ENCODE data around the gene IRAK4. TPM values are rescaled to one million over a fixed set of nuclear protein-coding genes. Genes with fewer than 3 reads are reported as not detected.

Gene IRAK4
- total and polyA plus RNA-seq, 2 experiments from 2014 or later: 3.9 to 12.9 TPM

- no peaks in the 10 kb centered on the region for H3K36me3 ChIP-seq (ENCODE audit: insufficient read depth)
- no peak overlapping the region for H3K4me2 ChIP-seq
- ATAC-seq: no peak
- H2AFZ ChIP-seq: no peak overlapping the region
- H3K27ac Mint-ChIP-seq: no peak overlapping the region
- no peaks in the 10 kb centered on the region for H3F3A ChIP-seq (replicated peaks; ENCODE audit: low read depth)
- no peaks in the 10 kb centered on the region for H4K20me1 ChIP-seq (replicated peaks; ENCODE audit: insufficient read depth)
- no peak for DNase-seq (ENCODE audit: low spot score)
- H3K36me3 Mint-ChIP-seq (ENCODE audit: low read depth): no peaks in the 10 kb centered on the region; the same call in 2 of the 3 replicates
- no peaks in the 10 kb centered on the region for H3K27me3 Mint-ChIP-seq (ENCODE audit: insufficient read depth, low read depth, poor library complexity)
- peaks cover 25% of the 10 kb centered on the region for H3K4me1 ChIP-seq (ENCODE audit: insufficient read depth)
- no peak overlapping the region for H3K4me3 Mint-ChIP-seq
- peaks cover 17% of the 10 kb centered on the region for H3K4me1 Mint-ChIP-seq
- no peaks in the 10 kb centered on the region for H3K27me3 ChIP-seq (ENCODE audit: insufficient read depth)
- H3K4me3 ChIP-seq: no peak overlapping the region
- H3K27ac ChIP-seq (ENCODE audit: low read depth): no peak overlapping the region
- no peaks in the 10 kb centered on the region for H3K9me3 Mint-ChIP-seq
- H3K9me2 ChIP-seq (ENCODE audit: insufficient read depth): no peaks in the 10 kb centered on the region
- H3K79me2 ChIP-seq (replicated peaks; ENCODE audit: insufficient read depth): no peaks in the 10 kb centered on the region
- TF ChIP-seq CREB1 (CRISPR knock-in tag; IDR thresholded peaks at IDR 0.05; ENCODE audit: low read depth) (no peak), EZH2phosphoT487 (IDR thresholded peaks at IDR 0.05; ENCODE audit: unreplicated experiment) (no peak), STAT1 (IDR thresholded peaks at IDR 0.05; ENCODE audit: unreplicated experiment) (no peak), JUNB (IDR thresholded peaks at IDR 0.05; ENCODE audit: unreplicated experiment) (no peak), NANOG (IDR thresholded peaks at IDR 0.05; ENCODE audit: borderline replicate concordance) (no peak)
These were observed 36.1 kb upstream of the IRAK4 start for GRCh38 chr12:43722621-43723020.

GRCh38 chr12:43723134-43723533 is 35.6 kb upstream of the IRAK4 start:
- H3K27me3 ChIP-seq (ENCODE audit: insufficient read depth): no peaks in the 10 kb centered on the region
- H2AFZ ChIP-seq: no peak overlapping the region
- no peak for ATAC-seq
- H3K4me1 ChIP-seq (ENCODE audit: insufficient read depth): peaks cover 25% of the 10 kb centered on the region
- Mint-ChIP-seq H3K27ac (no peak overlapping the region), H3K36me3 (ENCODE audit: low read depth) (no peaks in the 10 kb centered on the region; the same call in 2 of the 3 replicates), H3K9me3 (no peaks in the 10 kb centered on the region), H3K4me3 (no peak overlapping the region), H3K4me1 (peaks cover 17% of the 10 kb centered on the region), H3K27me3 (ENCODE audit: insufficient read depth, low read depth, poor library complexity) (no peaks in the 10 kb centered on the region)
- no peaks in the 10 kb centered on the region for H3K9me2 ChIP-seq (ENCODE audit: insufficient read depth)
- no peaks in the 10 kb centered on the region for H3F3A ChIP-seq (replicated peaks; ENCODE audit: low read depth)
- H3K79me2 ChIP-seq (replicated peaks; ENCODE audit: insufficient read depth): no peaks in the 10 kb centered on the region
- no peak overlapping the region for H3K4me3 ChIP-seq
- H4K20me1 ChIP-seq (replicated peaks; ENCODE audit: insufficient read depth): no peaks in the 10 kb centered on the region
- no peak overlapping the region for H3K27ac ChIP-seq (ENCODE audit: low read depth)
- DNase-seq (ENCODE audit: low spot score): no peak
- no peaks in the 10 kb centered on the region for H3K36me3 ChIP-seq (ENCODE audit: insufficient read depth)
- peak overlapping the region; percentile 17; the same call in 1 of the 2 replicates for H3K4me2 ChIP-seq
- TF ChIP-seq, protein P1, sequence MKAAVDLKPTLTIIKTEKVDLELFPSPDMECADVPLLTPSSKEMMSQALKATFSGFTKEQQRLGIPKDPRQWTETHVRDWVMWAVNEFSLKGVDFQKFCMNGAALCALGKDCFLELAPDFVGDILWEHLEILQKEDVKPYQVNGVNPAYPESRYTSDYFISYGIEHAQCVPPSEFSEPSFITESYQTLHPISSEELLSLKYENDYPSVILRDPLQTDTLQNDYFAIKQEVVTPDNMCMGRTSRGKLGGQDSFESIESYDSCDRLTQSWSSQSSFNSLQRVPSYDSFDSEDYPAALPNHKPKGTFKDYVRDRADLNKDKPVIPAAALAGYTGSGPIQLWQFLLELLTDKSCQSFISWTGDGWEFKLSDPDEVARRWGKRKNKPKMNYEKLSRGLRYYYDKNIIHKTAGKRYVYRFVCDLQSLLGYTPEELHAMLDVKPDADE (IDR thresholded peaks at IDR 0.05): no peak
- no peak for TF ChIP-seq JUNB (IDR thresholded peaks at IDR 0.05; ENCODE audit: unreplicated experiment)
- no peak for TF ChIP-seq ZNF331 (CRISPR knock-in tag; IDR thresholded peaks at IDR 0.05; ENCODE audit: low read depth)
- TF ChIP-seq ZNF114 (CRISPR knock-in tag; IDR thresholded peaks at IDR 0.05): no peak
- no peak for TF ChIP-seq NANOG (IDR thresholded peaks at IDR 0.05; ENCODE audit: borderline replicate concordance)
- TF ChIP-seq, protein P2, sequence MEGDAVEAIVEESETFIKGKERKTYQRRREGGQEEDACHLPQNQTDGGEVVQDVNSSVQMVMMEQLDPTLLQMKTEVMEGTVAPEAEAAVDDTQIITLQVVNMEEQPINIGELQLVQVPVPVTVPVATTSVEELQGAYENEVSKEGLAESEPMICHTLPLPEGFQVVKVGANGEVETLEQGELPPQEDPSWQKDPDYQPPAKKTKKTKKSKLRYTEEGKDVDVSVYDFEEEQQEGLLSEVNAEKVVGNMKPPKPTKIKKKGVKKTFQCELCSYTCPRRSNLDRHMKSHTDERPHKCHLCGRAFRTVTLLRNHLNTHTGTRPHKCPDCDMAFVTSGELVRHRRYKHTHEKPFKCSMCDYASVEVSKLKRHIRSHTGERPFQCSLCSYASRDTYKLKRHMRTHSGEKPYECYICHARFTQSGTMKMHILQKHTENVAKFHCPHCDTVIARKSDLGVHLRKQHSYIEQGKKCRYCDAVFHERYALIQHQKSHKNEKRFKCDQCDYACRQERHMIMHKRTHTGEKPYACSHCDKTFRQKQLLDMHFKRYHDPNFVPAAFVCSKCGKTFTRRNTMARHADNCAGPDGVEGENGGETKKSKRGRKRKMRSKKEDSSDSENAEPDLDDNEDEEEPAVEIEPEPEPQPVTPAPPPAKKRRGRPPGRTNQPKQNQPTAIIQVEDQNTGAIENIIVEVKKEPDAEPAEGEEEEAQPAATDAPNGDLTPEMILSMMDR (conservative IDR thresholded peaks at IDR 0.05; ENCODE audit: low read depth in 2 of 2): no peak
- TF ChIP-seq STAT1 (IDR thresholded peaks at IDR 0.05; ENCODE audit: unreplicated experiment): no peak
- no peak for TF ChIP-seq EZH2phosphoT487 (IDR thresholded peaks at IDR 0.05; ENCODE audit: unreplicated experiment)
- TF ChIP-seq CREB1 (CRISPR knock-in tag; IDR thresholded peaks at IDR 0.05; ENCODE audit: low read depth): no peak
- no peak for TF ChIP-seq EZH2 (IDR thresholded peaks at IDR 0.05; ENCODE audit: low read depth, unreplicated experiment)
- TF ChIP-seq POLR2AphosphoS5 (IDR thresholded peaks at IDR 0.05; ENCODE audit: low read depth): no peak
- no peak for TF ChIP-seq ZNF462 (CRISPR knock-in tag; IDR thresholded peaks at IDR 0.05)

Measured in GM23338 (cell line).